A673 (cell line): Measurements from ENCODE around the gene E2F7.

Experiments
- CTCF ChIP-seq: fragments of 300-800, 200-600 bp; sonication (generic); conservative IDR thresholded peaks from 2 replicates; pipeline ENCODE4 v1.5.1; 2017; ENCODE audit warnings: low read depth, mild to moderate bottlenecking, antibody characterized with exemption, low read length, moderate library complexity, mixed read lengths
- EZH2 ChIP-seq: fragments of 200-600 bp; sonication (generic); IDR thresholded peaks from 2 replicates; pipeline ENCODE4 v1.6.1; 2017; ENCODE audit warnings: borderline replicate concordance, low read depth, mild to moderate bottlenecking, mixed read lengths, antibody characterized with exemption, low read length; ENCODE audit not compliant: poor library complexity, severe bottlenecking

GRCh38 chr12:77097846-77098245 is 32.5 kb upstream of the E2F7 start:
- TF ChIP-seq CTCF = no peak
- TF ChIP-seq EZH2 = no peak
